G401 (cell line): ENCODE measurements around the gene TNRC18. TPM values are rescaled to one million over a fixed set of nuclear protein-coding genes. Genes with fewer than 3 reads are reported as not detected.
"Not testable (repeated sequence)": the region's sequence is repeated elsewhere in the genome, so short reads cannot be mapped to it uniquely, and the experiment has no call there.

Experiments used
- DNase-seq: peaks from one replicate; pipeline ENCODE4 v3.0.0-alpha.2; 2015; ENCODE audit warnings: low spot score
- in situ Hi-C: cut with HindIII; loops from 2 replicates; pipeline ENCODE4 v1.10.0; 2016; ENCODE audit warnings: low sequenced_read_pairs, mixed read lengths
- total RNA-seq: library from RNA; depleted of rRNA; stranded (reverse); fragments of >200 nt; shearing (Covaris generic); gene quantifications from 2 replicates; pipeline ENCODE4 v1.2.3, GENCODE V29; 2014

The TNRC18 gene
- total RNA-seq, 1 experiment from 2014 or later = 31.5 TPM

DNA sequence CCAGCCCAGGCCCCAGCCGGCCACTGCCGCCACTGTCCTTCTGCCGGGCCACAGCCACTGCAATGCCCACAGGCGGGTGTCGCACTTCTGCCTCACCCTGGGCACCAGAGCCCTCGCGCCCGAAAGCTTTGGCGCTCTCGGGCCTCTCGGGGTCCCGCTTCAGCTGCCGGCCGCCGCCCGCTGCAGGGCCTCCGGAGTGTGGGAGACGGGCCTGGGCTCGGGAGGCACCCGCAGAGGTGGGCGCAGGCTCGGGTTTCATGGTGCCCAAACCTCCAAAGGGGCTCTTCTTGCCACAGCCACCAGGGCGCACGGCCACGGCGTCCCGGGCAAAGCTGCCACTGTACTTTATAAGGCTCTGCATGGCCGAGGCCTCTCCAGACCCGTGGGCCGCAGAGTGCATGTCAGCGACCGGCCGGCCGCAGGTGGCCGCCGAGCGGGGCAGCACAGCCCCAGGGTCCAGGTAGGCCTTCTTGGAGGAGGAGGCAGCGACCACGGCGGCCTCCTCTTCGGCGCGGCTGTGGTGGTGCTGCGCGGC, 35.9 kb downstream of the TNRC18 start:
- DNase-seq = no peak

GRCh38 chr7:5384618-5385017, 39.0 kb downstream of the TNRC18 start:
- in situ Hi-C loops = no loop called here
- DNase-seq = no peak

More for the DNA sequence above, 35.9 kb downstream of the TNRC18 start:
- in situ Hi-C loops = no loop called here

GRCh38 chr7:5383314-5384098, 40.1 kb downstream of the TNRC18 start:
- in situ Hi-C loops = no loop called here
- DNase-seq = no peak

DNA sequence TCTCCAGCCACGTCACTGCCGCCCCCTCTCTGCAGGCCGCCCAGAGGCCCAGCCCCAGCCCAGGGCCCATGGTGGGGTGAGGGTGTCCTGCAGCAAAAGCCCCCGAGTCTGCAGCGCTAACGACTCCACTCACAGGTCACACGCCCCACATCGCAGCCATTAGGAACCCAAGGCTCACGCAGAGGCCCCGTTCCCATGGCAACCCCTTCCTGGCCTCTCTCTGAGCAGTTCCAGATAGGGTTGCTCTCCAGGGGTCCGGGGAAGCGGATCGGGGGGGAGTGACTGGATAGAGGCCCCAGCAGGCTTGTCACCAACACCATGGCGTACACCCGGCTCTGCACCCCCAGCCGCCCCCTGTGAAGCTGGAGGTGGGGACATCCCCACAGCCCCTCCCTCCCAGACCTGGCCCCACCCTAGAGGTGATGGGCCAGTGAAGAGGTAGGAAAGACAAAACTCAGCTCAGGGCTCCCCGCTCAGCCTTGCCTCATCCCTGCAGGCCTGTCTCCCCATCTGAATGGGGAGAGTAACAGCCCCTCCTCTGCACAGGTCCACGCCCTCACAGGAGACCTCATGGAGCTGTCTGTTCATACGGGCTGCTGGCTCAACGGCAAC, 41.2 kb downstream of the TNRC18 start:
- peak; percentile 72 for DNase-seq
- in situ Hi-C loops = no loop called here

DNA sequence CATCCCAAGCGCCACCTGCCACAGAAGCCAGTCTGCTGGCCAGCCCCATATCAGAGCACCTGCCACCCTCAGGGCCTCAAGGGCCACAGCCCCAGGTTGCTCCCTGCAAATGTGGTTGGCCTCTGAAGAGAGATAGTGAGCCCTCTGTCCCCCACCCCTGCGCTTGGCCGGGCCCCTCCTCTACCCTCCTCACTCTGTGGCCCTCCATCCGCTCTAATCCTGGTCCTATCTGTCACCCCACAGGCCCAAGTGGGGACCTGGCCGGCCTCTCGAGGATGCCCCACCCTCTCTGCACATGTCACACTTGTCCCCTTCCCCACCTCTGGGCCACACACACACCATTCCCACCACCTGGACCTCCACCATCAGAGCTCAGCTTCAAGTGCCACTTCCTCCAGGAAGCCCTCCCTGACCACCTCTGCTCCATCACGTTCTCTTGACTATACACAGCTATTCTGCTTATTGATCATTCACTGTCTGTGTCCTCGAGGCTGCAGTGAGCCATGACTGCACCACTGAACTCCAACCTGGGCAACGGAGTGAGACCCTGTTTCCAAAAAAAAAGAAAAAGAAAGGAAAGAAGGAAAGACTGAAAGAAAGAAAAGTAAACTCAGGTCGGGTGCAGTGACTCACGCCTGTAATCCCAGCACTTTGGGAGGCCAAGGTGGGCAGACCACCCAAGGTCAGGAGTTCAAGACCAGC, 42.4 kb downstream of the TNRC18 start:
- in situ Hi-C loops = no loop called here
- DNase-seq = no peak

DNA sequence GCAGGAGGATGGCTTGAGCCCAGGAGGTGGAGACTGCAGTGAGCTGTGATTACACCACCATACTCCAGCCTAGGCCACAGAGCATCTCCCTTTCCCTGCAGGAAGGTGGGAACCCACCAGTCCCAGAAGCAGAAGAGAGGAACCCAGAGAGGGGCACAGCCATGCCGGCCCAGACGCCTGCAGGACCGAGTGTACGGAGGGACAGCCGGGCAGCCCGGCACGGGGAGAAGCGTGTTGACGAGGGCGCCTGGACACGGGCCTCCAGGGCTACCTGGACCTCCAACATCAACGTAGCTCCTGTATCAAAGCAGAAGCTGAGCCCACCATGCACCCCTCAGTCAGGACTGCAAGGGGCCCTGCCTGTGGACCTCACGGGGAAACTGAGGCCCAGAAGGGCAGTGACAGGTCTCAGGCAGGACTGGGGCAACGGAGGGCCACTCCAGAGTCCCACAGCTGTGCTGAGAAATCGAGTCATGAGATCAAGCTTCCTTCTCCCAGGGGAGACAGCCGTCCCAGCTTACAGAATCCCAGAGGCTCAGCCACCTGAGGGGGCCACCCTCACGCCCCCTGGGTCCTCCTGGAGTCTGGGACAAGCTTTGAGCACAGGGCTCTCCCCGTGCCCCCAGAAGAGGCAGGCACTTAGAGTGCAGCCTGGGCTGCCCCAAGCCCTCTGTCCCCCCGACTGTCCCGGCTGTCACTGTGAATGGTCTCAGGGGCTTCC, 43.1 kb downstream of the TNRC18 start:
- in situ Hi-C loops = no loop called here
- DNase-seq = no peak

- in situ Hi-C loops = no loop called here
- no peak for DNase-seq
These were observed 44.1 kb downstream of the TNRC18 start for GRCh38 chr7:5379546-5379945.

DNA sequence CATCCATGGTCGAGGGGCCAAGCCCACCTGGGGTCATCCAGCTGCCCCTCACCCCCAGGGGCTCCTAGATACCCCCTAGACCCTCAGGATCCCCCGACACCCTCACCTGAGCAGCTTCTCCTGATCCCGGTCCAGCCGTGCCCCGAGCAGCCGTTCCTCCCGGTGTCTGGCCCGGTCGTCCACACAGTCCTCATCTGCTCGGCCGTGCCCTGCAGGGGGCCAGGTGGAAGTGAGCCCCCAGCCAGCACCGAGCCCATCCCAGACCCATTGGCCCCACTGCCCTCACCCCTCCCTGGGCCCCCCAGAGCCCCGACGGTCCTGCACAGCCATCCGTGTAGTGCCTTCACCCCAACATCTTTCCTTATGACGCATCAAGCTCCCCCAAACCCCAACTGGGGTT, 45.8 kb downstream of the TNRC18 start:
- in situ Hi-C loops = no loop called here
- DNase-seq = no peak

DNA sequence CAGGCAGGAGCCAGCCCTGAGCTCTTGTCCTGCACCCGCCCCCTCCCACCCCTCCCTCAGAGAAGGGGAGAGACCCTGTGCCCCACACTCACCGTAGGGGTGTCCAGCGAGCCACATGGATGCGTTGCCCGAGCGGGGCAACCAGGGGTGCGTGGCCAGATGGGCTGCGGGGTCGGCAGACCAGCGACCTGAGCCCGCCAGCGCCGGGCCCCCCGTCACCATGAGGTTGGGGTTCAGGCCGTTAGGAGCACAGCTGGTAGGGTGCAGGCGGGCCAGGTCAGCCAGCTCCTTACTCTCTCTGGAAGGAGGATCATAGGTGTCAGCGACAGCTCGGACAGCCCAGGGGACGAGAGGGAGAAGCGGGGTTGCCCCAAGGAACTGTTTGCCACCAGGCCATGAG, 46.4 kb downstream of the TNRC18 start:
- in situ Hi-C loops = no loop called here
- DNase-seq = no peak

DNA sequence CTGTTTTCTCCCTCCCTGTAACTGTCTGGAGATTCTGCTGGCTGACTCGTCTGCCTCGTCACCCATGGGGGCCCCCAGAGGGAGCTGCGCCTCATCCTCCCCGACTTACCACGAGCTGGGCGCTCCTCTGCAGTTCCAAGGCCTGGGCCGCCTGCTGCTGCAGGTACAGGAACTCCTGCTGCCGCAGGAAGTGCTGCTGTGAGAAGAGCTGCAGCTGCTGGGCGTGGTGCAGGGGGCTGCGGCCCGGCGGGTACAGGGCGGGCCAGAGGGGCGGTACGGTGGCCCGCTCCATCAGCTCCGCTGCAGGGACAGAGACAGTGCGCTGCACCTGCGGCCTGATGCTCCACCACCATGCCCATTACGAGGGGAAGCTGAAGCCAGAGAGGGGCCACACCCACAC, 47.7 kb downstream of the TNRC18 start:
- in situ Hi-C loops = no loop called here
- no peak for DNase-seq

DNA sequence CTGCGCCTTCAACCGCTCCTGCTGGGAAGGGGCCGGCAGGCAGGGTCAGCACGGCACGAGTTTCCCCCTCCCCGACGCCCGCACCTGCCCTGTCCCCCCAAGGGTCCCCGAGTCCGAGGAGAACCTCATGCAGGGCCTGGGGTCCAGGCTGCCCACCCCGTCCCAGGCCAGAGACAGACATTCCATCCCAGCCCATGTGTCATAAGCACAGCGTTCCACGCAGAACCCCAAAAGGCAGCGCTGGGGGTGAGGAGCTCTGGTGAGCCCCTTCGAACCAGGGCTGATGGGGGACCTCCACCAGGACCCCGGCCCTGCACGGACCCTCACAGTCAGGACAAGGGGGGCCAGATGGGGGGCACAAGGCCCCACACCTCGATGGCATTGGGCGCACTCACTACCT, 49.2 kb downstream of the TNRC18 start:
- in situ Hi-C loops = no loop called here
- no peak for DNase-seq

GRCh38 chr7:5373300-5373699, 50.3 kb downstream of the TNRC18 start:
- in situ Hi-C loops = no loop called here
- no peak for DNase-seq

- in situ Hi-C loops = no loop called here
- no peak for DNase-seq
These were observed 52.9 kb downstream of the TNRC18 start for GRCh38 chr7:5370454-5371353.

DNA sequence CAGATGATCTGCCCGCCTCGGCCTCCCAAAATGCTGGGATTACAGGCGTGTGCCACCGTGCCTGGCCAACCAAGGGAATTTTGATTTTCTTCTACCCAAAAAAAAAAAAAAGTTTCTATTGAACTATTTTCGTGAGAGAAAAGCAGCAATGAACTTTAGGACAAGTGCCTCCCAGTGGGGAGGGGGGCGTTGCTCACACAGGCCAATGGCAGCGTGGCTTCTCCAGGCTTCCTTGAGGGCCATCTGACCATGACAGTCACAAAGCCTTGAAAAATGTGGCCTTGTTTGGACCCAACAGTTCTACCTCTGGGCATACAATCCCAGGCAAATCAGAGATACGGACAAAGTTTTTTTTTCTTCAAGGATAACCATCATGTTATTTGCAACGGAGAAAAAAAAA, 56.0 kb downstream of the TNRC18 start:
- DNase-seq = no peak
- in situ Hi-C loops = no loop called here

- DNase-seq = peak; percentile 93
- in situ Hi-C loops = not testable (repeated sequence)
These were observed 57.5 kb downstream of the TNRC18 start for GRCh38 chr7:5365976-5366625.

DNA sequence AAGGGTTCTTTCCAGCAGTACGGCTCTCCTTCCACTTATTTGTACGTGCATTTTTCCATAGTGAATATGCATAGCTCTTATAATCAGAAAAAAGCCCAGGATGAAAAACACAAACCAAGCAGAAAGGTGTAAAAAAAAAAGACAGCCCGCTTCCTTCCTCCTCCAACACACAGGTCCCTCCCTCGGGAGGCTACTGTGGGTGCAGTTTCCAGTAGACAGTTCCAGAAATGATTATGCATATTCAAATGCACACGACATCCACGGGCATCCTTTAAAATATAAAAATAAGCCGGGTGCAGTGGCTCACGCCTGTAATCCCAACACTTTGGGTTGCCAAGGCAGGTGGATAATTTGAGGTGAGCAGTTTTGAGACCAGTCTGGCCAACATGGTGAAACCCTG, 59.9 kb downstream of the TNRC18 start:
- DNase-seq = no peak
- in situ Hi-C loops = no loop called here

GRCh38 chr7:5362466-5362865, 61.2 kb downstream of the TNRC18 start:
- in situ Hi-C loops = no loop called here

DNA sequence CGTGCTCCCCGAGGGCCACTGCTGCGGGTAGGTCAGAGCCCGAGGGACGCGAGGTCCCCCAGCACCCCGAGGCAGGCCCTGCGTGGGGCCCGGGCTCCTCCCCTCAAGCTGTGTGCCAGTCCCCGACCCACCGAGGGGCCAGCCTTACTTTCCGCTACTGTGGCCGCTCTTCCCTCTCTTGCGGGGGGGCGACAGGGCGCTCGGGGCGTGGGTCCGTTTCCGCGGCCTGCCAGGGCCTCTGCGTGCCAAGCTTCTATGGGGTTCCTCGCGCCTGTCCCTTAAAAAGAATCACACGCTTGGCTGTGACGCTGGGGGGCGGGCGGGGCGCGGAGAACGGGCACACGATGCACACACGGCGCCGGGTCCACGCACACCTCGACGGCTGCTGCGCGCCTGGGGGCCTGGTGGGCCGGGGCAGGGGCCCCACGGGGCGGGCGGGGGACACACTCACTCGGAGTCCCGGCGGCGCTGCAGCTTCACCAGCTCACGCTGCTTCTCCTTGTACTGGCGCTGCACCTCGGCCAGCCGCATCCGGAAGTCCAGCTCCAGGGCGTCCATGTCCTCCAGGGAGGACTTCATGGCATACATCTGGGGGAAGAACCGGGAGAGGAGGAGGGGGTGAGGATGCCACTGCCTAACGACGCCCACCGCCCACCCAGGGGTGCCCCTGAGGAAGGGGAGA, 62.0 kb downstream of the TNRC18 start:
- no peak for DNase-seq
- in situ Hi-C loops = no loop called here

More at GRCh38 chr7:5362466-5362865, 61.2 kb downstream of the TNRC18 start:
- no peak for DNase-seq
